AG20443 (cell line): ENCODE results near the gene ALKBH3.
A peak's percentile ranks its signal among the peaks of the same experiment; 100 is the strongest.

Experiments
- DNase-seq: peaks from one replicate; pipeline ENCODE4 v3.0.0; 2012; ENCODE audit warnings: low spot score, mixed read lengths

ALKBH3 gene

DNA sequence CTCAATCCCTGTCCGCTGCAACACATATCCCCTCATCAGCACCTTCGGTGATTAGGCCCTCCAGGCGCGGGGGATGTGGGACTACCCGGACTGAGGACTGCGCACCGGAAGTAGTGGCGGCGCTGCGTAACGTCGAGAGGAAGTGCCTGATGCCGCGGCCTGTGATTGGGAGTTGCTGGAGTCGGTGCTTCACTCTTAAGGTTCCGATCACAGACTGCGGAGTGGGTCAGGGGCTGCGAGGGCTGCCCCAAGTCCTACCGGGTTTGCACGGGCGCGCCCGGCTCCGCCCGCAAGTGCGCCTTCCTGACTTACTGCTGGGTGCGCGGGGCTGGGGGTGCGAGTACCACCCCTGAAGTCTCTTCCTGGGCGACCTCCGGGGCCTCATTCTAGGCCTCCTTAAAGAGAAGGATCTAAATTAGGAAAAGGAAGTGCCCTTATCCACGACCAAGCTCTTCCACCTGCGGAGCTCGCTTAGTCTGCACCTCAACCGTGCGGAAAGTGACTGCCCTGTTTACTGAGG lies at the start of gene ALKBH3:
ALKBH3 (plus strand) TSS at position 192 of the 520 bp plus-strand sequence. CDS start 1,822 bp downstream, outside the sequence.
- peak; percentile 97 for DNase-seq

DNA sequence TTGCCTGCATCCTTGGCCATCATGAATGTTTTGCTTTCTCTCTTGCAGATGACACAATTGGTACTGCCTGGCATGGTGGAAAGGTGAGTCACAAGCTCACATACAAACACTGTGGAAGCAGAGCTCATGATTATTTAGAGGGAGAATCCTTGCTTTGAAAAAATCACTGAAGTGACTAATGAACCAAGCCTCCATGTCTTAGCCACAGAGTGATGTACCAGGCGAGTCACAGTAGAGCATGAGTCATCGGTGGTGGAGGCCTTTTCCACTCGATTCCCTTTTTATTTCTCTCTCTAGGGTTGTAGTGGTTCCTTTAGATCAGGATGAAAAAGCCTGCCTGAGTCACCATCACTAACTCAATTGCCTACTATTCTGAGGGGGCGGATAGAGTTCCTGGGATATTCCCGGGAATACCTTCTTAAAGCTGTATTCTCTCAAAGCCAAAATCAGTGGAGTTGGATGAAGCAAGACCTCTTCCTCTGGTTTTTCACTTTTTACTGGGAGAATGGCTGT lies 49.6 kb upstream of the ALKBH3 start:
- DNase-seq: peak; percentile 92

DNA sequence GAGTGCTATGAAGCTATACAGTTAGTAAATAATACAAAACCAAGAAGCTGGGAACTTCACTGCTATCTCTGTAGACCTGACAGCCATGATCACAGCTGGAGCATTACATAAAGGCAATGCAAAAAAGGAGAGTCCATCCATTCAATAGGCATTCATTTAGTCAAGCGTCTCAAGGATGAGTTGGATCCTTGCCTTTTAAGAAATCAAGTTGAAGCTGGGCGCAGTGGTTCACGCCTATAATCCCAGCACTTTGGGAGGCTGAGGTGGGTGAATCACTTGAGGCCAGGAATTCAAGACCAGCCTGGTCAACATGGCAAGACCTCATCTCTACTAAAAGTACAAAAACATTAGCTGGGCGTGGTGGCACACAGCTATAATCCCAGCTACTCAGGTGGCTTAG lies 48.1 kb upstream of the ALKBH3 start:
- DNase-seq: no peak

DNA sequence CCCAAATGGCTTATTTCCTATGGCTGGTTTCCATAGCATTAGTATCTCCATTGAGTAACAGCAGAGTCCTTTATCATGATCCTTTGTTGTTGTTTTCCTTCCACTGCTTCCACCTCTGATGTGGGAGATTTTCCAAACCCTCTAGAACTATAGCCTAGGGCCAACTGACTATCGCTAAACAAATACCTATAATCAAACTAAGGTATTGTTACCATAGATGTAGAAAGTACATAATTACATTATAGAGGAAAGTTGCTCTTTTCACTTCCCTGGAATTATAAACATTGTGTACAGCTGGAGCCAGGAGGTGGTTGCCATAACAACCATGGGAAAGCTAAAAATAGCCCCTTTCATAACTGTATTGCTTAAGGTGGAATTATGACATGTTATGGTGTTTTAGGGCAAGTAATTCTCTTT lies 47.0 kb upstream of the ALKBH3 start:
- DNase-seq: no peak

DNA sequence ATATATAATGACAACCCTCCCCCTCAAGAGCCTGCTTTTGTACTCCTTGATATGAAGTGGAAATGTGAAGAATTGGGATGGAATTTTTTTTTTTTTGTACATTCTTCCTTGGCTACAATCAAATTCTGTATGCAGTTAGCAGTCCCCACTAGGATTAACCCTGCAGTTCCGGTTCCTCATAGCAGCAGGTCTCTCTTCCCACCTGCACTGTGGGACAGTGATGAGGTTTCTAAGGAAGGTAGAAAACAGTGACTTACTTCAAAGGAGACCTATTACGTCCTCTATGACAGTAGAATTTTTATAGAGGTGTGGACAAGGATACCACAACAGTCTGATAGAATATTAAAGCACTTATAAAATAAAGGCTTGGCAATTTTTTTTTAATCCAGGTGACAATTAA lies 46.3 kb upstream of the ALKBH3 start:
- no peak for DNase-seq

DNA sequence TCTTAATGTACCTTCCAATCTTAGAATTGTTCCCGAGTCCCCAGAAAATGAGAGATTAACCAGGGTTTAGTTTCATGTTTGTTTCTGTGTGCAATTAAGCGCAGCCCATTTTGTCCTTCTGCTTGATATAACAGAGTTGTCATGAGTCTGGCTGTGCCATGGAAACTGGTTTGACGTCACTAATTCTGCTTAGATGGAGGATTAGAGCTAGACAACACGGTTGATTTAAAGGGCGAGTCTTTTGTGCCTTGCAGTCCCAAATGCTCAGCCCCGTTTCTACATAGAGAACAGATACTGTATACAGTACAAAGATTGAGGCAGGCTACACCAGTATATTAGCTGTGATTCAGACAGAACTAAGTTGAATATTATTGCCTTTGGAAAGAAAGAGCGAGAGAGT lies 45.5 kb upstream of the ALKBH3 start:
- no peak for DNase-seq

DNA sequence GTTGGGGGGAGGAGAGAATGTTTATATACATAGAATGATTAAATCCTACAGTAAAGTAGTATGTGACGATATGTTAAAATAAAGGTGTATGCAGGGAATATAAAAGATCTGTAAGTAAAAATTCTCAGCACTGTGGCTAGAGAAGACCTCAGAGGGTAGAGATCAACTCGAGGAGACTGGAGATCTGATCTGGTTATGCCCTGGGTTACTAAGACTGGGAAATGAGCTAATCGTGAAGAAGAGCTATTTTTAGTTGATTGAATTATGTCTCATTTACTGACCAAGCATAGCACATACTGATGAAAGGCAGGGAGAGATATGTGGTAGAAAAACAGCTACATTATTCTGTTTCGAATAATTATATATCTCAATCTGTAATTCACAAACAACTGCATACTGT lies 42.8 kb upstream of the ALKBH3 start:
- DNase-seq: no peak

DNA sequence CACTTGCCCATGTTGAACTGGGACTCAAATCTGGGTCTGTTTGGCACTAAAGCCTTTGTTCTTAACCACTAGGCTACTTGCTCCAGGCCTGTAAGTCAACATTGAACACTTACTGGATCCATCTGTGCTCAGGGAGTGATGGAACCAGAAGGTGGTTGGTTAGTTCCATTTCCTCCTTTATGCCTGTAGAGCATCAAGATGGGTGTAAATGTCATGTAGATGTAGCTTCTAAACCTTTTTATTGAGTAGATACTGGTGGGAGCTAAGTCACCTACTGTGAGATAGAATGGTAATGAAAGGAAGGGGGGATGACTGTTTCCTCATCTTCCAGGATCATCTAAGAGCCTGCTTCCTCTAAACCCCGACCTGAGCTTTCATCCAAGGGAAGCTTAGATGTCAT lies 38.6 kb upstream of the ALKBH3 start:
- DNase-seq: no peak

DNA sequence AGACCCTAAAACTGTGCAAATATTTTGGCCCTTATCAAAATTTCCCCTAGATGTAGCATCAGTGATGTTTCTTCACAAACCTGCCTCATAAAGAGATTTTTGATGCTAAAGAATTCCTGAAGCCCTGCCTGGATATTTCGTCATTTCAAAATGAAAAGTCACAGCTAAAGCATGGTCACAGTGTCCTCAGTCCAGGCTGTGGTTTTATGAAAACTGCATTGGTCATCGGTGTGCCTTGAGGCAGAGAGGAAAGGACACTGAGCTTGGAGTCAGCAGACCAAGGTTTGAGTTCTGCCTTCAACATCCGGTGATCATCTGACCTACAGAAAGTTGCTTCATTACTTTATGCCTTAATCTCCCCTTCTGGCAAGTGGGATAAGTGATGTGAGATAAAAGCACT lies 34.8 kb upstream of the ALKBH3 start:
- DNase-seq: peak; percentile 25

DNA sequence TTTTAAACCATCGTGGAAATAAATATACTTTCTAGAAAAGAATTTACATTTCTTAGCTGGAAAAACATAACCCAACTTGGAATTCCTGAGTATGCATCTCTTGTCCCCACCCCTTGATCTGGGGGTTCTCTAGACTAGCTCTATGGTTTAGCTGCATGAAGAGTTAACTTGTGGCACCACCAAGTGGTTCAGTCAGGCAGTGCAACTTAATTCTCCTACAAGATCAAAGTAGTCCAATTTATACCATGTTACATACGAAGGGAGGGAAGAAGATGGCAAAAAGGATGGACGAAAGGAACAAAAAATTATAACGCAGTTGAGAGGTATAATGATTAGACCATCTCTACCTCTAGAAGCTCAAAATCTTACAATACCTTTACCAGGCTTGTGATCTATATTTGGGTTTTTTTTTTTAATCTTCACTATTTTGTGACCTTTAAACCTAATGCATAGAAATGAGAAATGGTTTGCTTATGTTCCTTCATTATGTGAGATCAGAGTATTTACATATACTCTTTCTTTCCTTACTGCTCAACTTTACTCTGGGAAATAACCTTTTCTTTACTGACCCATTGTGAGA lies 28.5 kb upstream of the ALKBH3 start:
- DNase-seq: peak; percentile 80

DNA sequence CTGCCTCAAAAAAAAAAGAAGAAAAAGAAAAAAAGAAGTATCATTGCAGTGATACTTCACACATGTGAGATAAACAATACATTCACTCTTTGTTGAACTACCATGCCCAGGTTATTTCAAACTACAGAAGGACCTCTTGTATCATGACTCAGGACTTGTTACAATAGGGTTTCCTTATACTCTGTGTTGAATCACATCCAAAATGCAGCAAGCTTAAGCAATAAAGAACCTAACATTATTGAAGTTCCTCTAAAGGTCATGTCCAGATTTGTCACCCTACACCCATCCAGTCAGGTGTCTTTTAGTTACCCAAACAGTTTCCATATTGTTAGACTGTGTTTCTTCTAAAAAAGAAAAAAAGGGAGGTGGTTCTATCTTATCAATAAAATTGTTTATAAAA lies 26.9 kb upstream of the ALKBH3 start:
- no peak for DNase-seq

DNA sequence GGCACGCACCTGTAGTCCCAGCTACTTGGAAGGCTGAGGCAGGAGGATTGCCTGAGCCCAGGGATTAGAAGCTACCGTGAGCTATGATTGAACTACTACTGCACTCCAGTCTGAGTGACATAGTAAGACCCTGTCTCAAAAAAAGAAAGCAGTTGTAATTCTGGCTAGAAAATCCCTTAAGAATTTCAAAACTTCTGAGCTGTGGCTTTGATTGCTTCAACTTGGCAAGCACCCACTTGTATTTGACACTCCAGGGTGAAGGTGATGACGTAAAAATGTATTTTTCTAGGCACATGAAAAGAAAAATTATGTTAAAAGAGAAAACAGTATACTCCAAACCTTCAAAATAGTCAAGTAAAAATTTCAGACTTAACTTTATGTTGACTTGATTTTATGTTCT lies 23.6 kb upstream of the ALKBH3 start:
- DNase-seq: no peak

DNA sequence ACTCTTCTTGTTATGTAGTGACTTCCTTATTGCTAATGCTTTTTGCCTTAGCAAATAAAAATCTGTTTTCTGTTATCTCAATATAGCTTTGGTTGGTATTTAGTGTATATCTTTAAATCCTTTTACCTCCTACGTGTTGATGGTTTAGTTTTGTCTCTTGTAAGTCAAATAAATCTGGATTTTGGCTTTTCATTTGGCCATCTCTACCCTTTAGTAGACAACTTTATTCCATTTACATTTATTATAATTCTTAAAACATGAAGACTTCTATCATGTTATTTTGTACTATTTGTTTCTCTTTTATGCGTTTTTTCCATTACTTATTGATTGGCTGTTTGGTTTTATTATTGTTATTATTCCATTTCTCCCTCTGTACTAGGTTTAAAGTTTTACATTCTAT lies 19.5 kb upstream of the ALKBH3 start:
- no peak for DNase-seq

DNA sequence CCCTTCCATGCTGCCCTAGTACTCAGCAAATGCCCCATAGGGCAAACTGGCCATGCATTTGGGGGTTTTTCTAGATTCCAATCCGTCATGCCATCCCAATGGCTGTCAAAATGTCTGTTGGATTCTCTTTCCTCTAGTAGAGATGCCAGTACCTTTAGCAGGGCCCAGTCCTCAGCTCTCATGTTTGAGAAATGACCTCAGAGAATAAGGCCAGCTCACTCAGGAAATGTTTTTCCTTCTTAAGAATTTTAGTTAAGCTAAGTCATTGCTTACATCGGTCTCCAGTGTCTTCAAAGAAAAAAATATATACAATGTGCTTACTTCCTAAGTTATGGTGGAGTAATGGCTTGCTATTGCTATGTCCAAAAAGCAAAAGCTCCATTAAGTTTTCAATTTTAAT lies 14.1 kb upstream of the ALKBH3 start:
- DNase-seq: no peak

DNA sequence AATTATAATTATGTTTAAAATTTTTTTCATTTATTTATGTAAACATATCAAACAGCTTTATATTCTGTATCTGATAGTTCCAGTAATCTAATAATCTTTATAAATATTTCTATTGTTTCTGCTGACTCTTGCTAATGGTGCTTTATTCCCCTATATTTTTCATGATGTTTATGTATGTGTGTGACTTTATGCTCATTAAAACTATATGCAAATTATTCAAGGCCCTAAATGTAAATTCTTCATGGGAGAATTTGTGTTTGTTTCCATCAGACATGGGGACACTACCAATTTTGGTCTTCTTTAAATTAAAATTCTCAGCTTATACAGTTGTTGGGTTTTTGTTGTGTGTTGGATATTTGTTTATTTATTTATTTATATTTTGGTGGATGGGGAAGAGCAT lies 13.7 kb upstream of the ALKBH3 start:
- no peak for DNase-seq

DNA sequence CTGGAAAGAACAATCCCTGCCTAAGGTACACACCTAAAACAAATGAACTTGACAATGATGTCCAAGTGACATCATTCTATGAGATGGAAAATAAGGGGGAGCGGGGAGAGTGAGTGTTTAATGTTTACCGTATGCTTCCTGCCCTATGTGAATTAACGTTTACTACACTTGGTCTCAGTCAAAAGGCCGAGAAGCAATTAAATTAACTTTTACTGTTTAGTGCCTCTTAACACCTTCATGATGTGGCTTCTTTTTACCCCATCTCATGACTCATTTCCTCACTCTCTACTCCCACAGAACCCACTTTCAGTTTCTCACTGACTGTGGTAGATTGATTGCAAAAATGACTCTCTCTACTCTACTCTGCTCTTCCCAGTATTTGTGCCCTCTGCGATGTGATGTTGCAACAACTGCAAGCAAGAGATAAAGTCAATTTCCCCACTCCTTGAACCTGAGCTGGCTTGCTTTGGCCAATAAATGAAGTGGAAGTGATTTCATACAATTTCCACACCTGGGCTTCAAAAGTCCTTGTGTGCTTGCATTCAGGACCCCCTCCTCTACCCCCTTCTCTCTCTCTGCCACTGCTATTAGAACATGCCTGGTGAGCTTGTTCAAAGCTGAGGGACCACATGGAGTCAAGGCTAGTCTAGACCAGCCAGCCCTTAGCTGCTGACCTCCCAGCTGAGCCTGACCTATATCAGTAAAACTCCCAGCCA lies 11.6 kb upstream of the ALKBH3 start:
- peak; percentile 63 for DNase-seq

DNA sequence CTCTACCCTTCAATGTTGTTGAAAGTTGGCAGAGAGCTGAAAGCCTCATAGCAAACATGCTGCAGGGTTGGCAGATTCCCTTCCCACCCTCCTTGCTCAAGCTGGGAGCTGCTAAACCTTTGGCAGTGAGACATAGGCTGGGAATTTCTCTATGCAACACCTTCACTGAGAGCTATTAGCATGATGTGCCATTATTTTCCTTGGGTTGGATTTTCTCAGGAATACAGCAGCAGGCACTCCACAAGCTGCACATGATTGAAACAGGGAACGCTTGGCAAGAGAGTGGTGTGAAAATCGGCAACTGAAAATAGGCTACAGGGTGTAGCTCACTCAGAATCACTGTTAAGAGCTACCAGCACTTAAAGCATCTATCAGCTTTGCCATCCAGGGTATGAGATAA lies 9.6 kb upstream of the ALKBH3 start:
- DNase-seq: no peak

DNA sequence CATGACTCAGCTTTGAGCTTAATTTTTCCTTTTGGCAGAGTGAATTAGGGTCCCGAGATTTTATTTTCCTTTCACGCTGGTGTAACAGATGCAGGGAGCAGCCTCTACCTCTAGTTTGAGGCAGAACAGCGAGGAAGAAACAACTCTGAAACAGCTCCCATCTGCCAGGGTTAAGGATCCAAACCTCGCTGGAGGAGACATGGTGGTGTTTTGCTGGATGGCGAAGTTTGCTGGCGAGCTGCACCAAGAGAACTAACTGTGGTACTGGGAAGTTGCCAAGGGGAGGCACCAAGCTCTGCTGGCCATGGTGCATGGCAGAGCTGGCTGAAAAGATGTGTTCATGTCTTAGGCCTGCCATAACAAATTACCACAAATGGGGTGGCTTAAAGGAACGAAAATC lies 7.6 kb upstream of the ALKBH3 start:
- no peak for DNase-seq

DNA sequence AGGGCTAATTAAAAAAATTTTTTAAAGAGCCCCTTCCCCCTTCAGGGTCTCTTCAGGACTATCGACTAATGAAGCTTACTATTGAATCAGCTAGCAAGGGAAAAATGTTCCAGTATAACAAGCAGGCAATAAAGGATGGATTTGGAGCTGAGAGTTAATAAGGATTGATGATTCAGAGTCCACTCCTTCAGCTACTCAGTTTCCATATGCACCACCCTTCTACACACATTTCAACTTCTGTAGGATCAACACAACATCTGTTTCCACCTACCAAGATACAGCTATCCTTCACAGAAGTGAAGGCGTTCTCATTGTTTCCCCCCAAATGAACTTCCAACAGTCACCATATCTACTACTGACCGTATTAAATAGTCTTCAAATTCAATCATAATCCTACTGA lies 6.6 kb upstream of the ALKBH3 start:
- no peak for DNase-seq

DNA sequence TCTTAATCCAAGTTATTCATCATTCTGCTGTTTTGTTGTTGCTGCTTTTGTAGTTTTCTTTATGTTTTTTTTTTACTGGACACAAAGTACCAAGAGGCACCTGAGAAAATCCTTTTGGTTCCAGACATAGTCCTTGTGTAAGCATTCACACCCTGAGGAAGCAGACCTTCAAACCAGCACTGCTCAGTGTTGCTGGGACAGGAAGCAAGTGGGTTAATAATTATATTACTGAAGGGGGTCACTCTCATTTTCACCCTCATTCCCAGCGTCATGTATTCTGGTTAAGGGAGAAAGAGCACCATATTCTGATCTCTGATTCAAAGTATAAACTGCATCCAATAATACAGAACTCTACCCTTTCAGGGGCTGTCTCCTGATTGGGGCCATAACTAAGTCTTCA lies 5.9 kb upstream of the ALKBH3 start:
- DNase-seq: no peak

DNA sequence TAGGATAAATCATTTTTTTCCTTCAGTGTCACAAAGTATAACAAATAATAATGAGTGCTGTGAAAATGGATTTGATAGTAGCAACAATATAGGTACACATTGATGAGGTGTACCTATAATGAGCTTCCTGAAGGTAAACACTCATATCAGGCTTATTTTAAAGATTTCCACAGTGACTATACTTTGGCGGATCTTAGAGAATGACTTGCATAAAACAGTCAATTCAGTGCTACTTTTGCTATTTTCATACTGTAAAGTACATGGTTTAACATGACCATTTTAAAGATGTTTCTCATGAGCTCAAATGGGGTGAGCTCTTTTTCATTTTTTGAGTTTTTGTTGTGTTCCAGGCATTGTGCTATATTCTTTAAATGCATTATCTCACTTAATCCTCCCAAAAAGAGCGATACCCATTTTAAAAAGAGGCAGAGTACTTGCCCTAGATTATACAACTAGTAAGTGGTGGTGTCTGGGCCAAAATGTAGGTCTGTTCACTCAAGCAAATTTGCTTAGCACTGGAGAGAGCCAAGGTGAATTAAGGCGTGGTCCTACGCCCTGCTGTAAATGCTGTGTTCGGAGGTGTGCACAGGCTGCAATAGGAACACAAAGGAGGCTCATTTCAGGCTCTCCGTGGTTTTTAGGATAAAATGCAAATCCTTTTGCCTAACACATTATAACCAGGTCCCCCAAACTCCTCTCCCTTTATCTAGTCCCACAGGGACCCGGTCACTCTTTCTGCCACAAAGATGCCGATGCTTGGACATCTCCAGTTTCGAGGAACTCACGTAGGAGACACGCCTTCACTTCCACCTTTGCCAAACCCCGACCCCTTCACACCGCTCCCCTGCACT lies 617 bp upstream of the ALKBH3 start:
- no peak for DNase-seq

DNA sequence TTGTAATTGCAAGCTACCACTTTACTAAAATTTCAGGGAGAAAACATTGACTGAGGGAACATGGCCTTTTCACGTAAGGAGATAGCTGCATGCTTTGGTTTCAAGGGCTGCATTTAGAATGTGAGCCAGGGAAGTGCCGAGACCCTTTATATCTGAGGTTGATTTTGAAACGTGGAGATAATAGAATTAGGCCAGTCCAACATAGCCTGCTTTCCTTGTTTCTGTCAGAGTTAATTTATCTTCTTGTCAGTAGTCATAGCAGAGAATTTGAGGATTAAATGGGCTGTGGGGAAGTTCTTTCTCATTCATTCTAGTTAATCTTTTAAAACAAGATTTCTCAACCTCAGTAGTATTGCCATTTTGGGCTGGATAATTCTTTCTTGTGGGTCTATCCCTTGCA lies 12.2 kb downstream of the ALKBH3 start:
- no peak for DNase-seq

DNA sequence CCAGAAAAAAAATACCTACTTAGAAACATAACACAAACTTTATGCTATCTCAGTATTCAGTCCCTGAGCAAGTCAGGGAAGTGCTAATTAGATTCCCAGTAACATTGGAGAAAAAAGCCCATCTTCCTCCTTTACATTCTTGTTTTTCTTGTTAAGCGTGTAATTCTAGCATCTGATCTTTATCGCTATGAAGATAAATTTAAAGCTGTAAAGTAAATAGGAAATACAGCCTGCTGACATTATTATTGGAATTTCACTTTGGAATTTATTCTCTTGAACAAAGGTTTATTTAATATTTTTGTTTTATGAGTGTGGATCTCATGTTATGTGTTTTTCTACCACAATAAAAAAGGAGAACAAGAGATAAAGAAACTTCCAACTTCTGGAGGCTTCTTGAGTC lies 13.9 kb downstream of the ALKBH3 start:
- DNase-seq: no peak
